HG03159 (cell line): ENCODE results near the gene PEX10.

Experiments used
- ATAC-seq: cut with Tn5 transposase; IDR thresholded peaks from one replicate; pipeline ENCODE4 v1.9.1; 2021; ENCODE audit warnings: mild to moderate bottlenecking, moderate library complexity; ENCODE audit not compliant: unreplicated experiment

The PEX10 gene

DNA sequence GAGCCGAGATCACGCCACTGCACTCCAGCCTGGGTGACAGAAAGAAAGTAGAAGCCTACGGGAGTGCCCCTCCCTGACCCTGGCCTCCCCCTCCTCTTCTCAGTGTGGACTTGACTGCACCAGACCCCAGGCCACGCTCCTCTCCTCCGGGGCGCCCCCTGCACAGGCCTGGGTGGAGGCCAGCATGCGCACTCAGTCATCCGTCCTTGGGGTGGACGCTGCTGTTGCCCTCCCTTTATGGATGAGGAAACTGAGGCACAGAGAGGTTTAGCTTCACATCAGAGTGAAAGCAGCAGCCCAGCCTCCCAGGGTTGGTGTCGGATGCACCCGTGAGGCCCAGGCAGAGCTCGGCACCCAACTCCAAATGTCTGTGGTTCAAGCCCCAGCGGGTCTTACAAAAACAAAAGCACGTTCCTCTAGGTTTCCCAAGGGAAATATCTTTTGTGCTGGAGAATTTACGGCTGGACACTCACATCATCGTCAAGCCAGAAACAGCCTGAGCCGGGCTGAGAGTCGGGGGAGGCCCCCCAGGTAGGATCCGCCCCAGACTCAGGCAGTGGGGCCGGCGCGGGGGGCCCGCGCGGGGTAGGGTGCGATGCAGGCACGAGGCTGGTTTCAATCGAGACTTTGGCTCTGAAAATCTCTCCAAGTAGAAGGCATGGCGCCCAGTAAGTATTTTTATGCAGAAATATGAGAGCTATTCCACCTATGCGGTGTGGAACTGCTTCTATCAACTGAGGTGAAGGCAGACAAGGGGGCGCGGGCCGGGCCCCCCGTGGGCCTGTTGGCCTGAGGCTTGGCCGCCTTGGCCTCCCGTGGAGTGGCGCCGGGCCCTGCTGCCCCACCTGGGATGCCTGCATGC lies 57.6 kb downstream of the PEX10 start:
- ATAC-seq = no peak
